ENCODE data around the gene IKZF2.

Gene IKZF2

DNA sequence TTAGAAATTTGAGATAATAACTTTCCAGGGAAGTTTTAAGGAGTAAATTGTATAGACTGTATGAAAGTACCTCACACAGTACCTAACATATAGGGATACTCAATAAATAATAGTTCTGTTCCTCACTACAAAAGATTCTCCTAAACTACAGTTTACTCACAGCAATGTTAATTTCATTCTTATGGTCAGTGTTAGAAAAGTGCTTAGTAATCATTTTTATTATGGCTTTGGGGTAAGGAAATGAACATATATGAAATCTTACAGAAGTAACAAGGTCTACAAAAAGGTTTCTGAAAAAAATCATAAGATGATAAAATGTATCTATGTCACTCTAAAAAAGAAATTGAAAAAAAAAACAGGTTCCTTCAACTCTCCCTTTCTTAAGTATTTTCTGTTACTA lies 67.2 kb downstream of the IKZF2 start:
- Mint-ChIP-seq H3K36me3 (ENCODE audit: insufficient read depth) (peaks cover 7% of the 10 kb centered on the region), H3K4me1 (peaks cover 5% of the 10 kb centered on the region), H3K27me3 (no peaks in the 10 kb centered on the region), H3K27ac (ENCODE audit: low read depth) (no peak overlapping the region), H3K9me3 (no peaks in the 10 kb centered on the region), H3K4me3 (no peak overlapping the region)
- ATAC-seq (replicated peaks; ENCODE audit: extremely low read depth, poor library complexity, severe bottlenecking) = no peak
- no peak for DNase-seq (ENCODE audit: low spot score in 2 of 2)

DNA sequence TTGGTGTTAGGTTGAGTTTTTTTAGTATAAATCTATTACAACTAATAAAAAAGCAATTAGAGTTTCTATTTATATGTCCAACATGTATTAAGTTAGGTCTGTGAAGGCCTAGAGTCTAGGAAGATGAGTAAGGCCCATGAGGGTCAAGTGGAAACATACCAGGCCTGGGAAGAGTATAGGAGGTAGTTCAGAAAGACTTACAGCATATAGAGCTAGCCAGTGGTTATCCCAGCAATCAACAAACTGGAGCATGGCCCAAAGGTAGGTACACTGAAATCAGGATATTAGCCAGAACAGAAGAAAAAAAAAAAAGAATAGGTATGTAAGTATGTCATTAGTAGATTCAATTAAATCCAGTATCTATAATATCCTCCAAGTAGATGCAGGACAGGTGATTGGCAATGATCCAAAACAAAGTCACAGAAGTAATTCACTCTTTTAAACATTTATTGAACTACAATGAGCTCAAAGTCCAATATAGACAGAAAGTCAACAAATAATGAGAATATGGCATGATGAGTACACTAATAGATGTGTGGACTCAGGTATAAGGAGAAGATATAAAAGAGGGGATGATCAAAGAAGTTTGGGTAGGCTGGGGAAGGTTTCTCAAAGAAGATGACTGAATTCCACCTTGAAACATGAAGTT lies 70.3 kb downstream of the IKZF2 start:
- no peak overlapping the region for H3K27ac Mint-ChIP-seq (ENCODE audit: low read depth)
- no peak overlapping the region for H3K4me3 Mint-ChIP-seq
- ATAC-seq (replicated peaks; ENCODE audit: extremely low read depth, poor library complexity, severe bottlenecking) (no peak), DNase-seq (ENCODE audit: low spot score in 2 of 2) (no peak)
- peaks cover 3% of the 10 kb centered on the region for H3K36me3 Mint-ChIP-seq (ENCODE audit: insufficient read depth)
- peaks cover 7% of the 10 kb centered on the region for H3K9me3 Mint-ChIP-seq
- H3K4me1 Mint-ChIP-seq = peaks cover 7% of the 10 kb centered on the region
- H3K27me3 Mint-ChIP-seq = no peaks in the 10 kb centered on the region

DNA sequence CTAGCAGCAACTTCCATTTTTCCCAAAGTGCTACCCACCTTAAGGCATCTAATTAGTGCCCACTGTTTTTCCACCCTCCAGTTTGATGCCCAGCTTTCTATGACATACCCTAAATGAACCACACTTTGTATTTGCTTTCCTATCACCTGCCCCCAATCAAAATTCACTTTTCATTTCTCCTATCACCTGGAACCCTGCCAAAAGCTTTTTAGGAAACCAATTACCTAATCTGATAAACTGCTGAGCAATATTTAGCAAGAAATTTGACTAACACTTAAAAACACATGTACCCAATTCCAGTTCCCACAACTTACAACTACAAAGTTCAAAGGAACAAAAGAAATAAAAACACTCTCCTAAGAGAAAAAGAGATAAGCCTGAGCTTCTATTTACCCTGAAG lies 71.7 kb downstream of the IKZF2 start:
- Mint-ChIP-seq H3K9me3 (peaks cover 7% of the 10 kb centered on the region), H3K27ac (ENCODE audit: low read depth) (peak overlapping the region; percentile 68), H3K4me3 (no peak overlapping the region), H3K4me1 (peaks cover 7% of the 10 kb centered on the region), H3K36me3 (ENCODE audit: insufficient read depth) (peaks cover 3% of the 10 kb centered on the region), H3K27me3 (no peaks in the 10 kb centered on the region)
- DNase-seq (ENCODE audit: low spot score in 2 of 2) = no peak
- ATAC-seq (replicated peaks; ENCODE audit: extremely low read depth, poor library complexity, severe bottlenecking) = no peak

DNA sequence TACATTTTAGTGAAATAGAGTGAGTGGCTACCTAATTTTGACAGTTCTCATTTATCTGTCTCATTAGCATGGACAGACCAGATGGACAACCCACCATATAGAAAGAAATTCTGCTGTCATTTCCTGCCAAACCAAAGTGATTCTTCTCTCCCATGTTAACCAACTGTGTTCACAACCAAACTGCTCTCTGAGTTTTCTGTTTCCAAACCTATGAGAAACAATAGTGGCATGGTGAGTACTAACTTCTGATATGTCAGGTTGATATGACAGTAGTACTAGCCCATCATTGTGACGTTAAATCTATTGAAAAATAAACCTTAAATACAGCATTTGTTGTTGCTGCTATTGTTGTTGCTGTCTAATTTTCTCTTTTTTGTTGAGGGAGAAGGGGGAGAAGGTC lies 72.7 kb downstream of the IKZF2 start:
- no peak for ATAC-seq (replicated peaks; ENCODE audit: extremely low read depth, poor library complexity, severe bottlenecking)
- DNase-seq (ENCODE audit: low spot score in 2 of 2) = no peak
- H3K27me3 Mint-ChIP-seq = no peaks in the 10 kb centered on the region
- no peak overlapping the region for H3K4me3 Mint-ChIP-seq
- peak overlapping the region; percentile 68 for H3K27ac Mint-ChIP-seq (ENCODE audit: low read depth)
- H3K4me1 Mint-ChIP-seq = peaks cover 7% of the 10 kb centered on the region
- peaks cover 1% of the 10 kb centered on the region for H3K36me3 Mint-ChIP-seq (ENCODE audit: insufficient read depth)
- peaks cover 7% of the 10 kb centered on the region for H3K9me3 Mint-ChIP-seq

GRCh38 chr2:213069531-213069930 lies 81.9 kb downstream of the IKZF2 start:
- Mint-ChIP-seq H3K4me1 (peaks cover 18% of the 10 kb centered on the region), H3K27me3 (no peaks in the 10 kb centered on the region), H3K36me3 (ENCODE audit: insufficient read depth) (peaks cover 4% of the 10 kb centered on the region), H3K4me3 (no peak overlapping the region), H3K27ac (ENCODE audit: low read depth) (peak overlapping the region; percentile 48), H3K9me3 (no peaks in the 10 kb centered on the region)
- DNase-seq (ENCODE audit: low spot score in 2 of 2) = no peak
- ATAC-seq (replicated peaks; ENCODE audit: extremely low read depth, poor library complexity, severe bottlenecking) = no peak

GRCh38 chr2:213068676-213069359 lies 82.6 kb downstream of the IKZF2 start:
- H3K9me3 Mint-ChIP-seq = no peaks in the 10 kb centered on the region
- H3K36me3 Mint-ChIP-seq (ENCODE audit: insufficient read depth) = peaks cover 4% of the 10 kb centered on the region
- no peak for ATAC-seq (replicated peaks; ENCODE audit: extremely low read depth, poor library complexity, severe bottlenecking)
- H3K4me3 Mint-ChIP-seq = no peak overlapping the region
- DNase-seq (ENCODE audit: low spot score in 2 of 2) = no peak
- H3K27ac Mint-ChIP-seq (ENCODE audit: low read depth) = peak overlapping the region; percentile 48
- H3K27me3 Mint-ChIP-seq = no peaks in the 10 kb centered on the region
- peaks cover 23% of the 10 kb centered on the region for H3K4me1 Mint-ChIP-seq

DNA sequence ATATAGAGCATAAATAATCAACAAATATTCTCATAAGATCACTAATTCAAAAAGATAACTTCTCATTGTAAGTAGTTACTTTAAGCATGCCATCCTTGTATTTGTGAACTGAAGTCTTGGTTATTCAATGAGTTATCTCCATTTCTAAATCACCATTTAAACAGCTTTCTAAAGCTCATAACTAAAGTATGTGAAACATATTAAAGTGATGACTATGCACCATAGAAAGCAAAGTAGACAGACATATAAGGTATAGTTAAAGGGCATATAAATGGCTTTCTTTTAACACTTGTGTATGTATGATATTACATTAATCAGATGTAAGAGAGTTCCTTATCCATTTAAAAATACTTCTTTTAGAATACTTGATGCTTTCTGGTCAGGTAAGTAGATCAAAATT lies 83.5 kb downstream of the IKZF2 start:
- Mint-ChIP-seq H3K9me3 (no peaks in the 10 kb centered on the region), H3K27ac (ENCODE audit: low read depth) (peak overlapping the region; percentile 8), H3K36me3 (ENCODE audit: insufficient read depth) (peaks cover 4% of the 10 kb centered on the region), H3K27me3 (no peaks in the 10 kb centered on the region), H3K4me3 (no peak overlapping the region), H3K4me1 (peaks cover 27% of the 10 kb centered on the region)
- no peak for ATAC-seq (replicated peaks; ENCODE audit: extremely low read depth, poor library complexity, severe bottlenecking)
- DNase-seq (ENCODE audit: low spot score in 2 of 2) = no peak

DNA sequence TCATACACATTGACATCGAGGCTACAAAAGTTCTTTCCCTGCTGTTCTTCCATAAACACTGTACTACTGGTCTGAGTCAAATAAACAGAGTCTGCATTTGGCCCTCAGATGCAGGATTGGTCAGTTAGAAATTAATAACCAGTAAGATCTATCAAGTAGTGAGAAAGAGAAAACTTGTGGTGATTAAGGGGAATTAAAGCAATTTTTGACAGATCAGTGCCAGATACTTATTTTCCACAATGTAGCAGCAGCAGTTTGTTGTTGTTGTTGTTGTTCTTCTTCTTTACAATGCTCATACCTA lies 85.0 kb downstream of the IKZF2 start:
- no peak overlapping the region for H3K27ac Mint-ChIP-seq (ENCODE audit: low read depth)
- no peaks in the 10 kb centered on the region for H3K27me3 Mint-ChIP-seq
- peaks cover 4% of the 10 kb centered on the region for H3K36me3 Mint-ChIP-seq (ENCODE audit: insufficient read depth)
- no peak for DNase-seq (ENCODE audit: low spot score in 2 of 2)
- H3K4me3 Mint-ChIP-seq = peak overlapping the region; percentile 51
- H3K4me1 Mint-ChIP-seq = peaks cover 30% of the 10 kb centered on the region
- H3K9me3 Mint-ChIP-seq = no peaks in the 10 kb centered on the region
- ATAC-seq (replicated peaks; ENCODE audit: extremely low read depth, poor library complexity, severe bottlenecking) = no peak

GRCh38 chr2:213065583-213066442 lies 85.6 kb downstream of the IKZF2 start:
- Mint-ChIP-seq H3K36me3 (ENCODE audit: insufficient read depth) (peaks cover 4% of the 10 kb centered on the region), H3K9me3 (no peaks in the 10 kb centered on the region), H3K4me1 (peaks cover 30% of the 10 kb centered on the region), H3K27me3 (no peaks in the 10 kb centered on the region), H3K27ac (ENCODE audit: low read depth) (no peak overlapping the region), H3K4me3 (peak overlapping the region; percentile 51)
- no peak for DNase-seq (ENCODE audit: low spot score in 2 of 2)
- no peak for ATAC-seq (replicated peaks; ENCODE audit: extremely low read depth, poor library complexity, severe bottlenecking)

DNA sequence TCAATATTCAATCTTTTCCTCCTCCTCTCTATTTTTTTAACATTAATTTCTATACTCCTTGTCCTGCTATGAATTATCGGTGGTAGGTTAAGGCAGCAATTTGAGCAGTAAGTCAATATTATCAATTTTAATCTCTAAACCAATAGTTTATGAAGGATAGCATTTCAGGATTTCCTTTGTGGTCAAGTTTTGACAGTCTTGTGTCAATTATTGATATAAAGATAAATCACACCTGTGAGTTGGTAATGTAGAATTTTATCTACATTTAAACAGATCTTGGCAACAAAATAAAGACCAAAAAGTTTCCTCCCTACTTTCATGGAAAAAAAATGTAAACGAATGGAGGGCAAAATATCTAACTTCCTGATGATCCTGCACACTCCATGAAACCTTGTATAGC lies 87.3 kb downstream of the IKZF2 start:
- no peak overlapping the region for H3K27ac Mint-ChIP-seq (ENCODE audit: low read depth)
- peak; percentile 19 for ATAC-seq (replicated peaks; ENCODE audit: extremely low read depth, poor library complexity, severe bottlenecking)
- no peaks in the 10 kb centered on the region for H3K27me3 Mint-ChIP-seq
- DNase-seq (ENCODE audit: low spot score in 2 of 2) = no peak
- peaks cover 23% of the 10 kb centered on the region for H3K4me1 Mint-ChIP-seq
- H3K4me3 Mint-ChIP-seq = no peak overlapping the region
- H3K36me3 Mint-ChIP-seq (ENCODE audit: insufficient read depth) = peaks cover 2% of the 10 kb centered on the region
- no peaks in the 10 kb centered on the region for H3K9me3 Mint-ChIP-seq

DNA sequence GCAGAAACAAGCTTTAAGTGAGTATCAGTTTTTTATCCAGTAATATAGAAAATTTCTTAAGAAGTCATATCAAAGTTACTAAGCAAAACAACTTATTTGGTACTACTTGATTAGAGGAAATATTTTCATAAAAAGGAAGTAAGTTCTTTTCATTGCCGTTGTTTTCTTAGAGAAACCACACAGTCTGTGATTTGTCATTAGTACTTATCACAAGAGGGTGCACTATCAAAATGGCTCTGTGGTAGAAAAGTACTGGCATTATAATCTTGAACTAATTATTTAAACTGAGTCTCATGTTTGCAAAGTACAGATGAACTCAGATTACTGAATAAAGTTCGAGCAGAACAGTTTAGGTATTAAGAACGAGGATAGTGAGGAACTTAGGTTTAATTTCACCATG lies 93.4 kb downstream of the IKZF2 start:
- DNase-seq (ENCODE audit: low spot score in 2 of 2) (no peak), ATAC-seq (replicated peaks; ENCODE audit: extremely low read depth, poor library complexity, severe bottlenecking) (no peak)
- Mint-ChIP-seq H3K4me3 (no peak overlapping the region), H3K36me3 (ENCODE audit: insufficient read depth) (peaks cover 9% of the 10 kb centered on the region), H3K27me3 (no peaks in the 10 kb centered on the region), H3K9me3 (no peaks in the 10 kb centered on the region), H3K4me1 (peaks cover 4% of the 10 kb centered on the region), H3K27ac (ENCODE audit: low read depth) (peak overlapping the region; percentile 44)

DNA sequence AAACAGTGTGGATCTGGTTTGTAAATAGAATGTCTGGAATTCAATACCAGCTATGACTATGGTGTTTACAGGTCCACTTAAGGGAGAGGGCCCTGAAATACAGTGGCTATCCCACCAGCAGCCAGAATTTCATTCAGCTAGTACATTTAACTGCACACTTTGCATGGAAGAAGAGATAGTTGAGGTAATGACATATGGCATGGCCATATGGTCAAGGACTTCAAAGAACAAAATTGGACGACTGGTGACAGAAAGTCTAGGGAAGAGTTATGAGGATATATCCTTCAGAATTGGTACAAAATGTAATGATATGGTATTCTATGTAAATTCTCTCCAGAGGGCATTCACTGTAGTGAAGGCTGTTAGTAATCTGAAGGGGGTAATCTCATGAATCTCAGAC lies 105.0 kb downstream of the IKZF2 start:
- no peaks in the 10 kb centered on the region for H3K27me3 Mint-ChIP-seq
- DNase-seq (ENCODE audit: low spot score in 2 of 2) (no peak), ATAC-seq (replicated peaks; ENCODE audit: extremely low read depth, poor library complexity, severe bottlenecking) (no peak)
- peaks cover 11% of the 10 kb centered on the region for H3K9me3 Mint-ChIP-seq
- no peak overlapping the region for H3K27ac Mint-ChIP-seq (ENCODE audit: low read depth)
- H3K4me3 Mint-ChIP-seq = no peak overlapping the region
- H3K4me1 Mint-ChIP-seq = peaks cover 7% of the 10 kb centered on the region
- peaks cover 7% of the 10 kb centered on the region for H3K36me3 Mint-ChIP-seq (ENCODE audit: insufficient read depth)

GRCh38 chr2:213043566-213043965 lies 107.8 kb downstream of the IKZF2 start:
- Mint-ChIP-seq H3K9me3 (peaks cover 5% of the 10 kb centered on the region), H3K36me3 (ENCODE audit: insufficient read depth) (peaks cover 7% of the 10 kb centered on the region), H3K4me3 (no peak overlapping the region), H3K27me3 (no peaks in the 10 kb centered on the region), H3K27ac (ENCODE audit: low read depth) (no peak overlapping the region), H3K4me1 (peaks cover 7% of the 10 kb centered on the region)
- no peak for DNase-seq (ENCODE audit: low spot score in 2 of 2)
- no peak for ATAC-seq (replicated peaks; ENCODE audit: extremely low read depth, poor library complexity, severe bottlenecking)

Measured in central memory CD8-positive, alpha-beta T cell (primary cell).